ENCODE results near the gene ANKH.

ANKH gene

DNA sequence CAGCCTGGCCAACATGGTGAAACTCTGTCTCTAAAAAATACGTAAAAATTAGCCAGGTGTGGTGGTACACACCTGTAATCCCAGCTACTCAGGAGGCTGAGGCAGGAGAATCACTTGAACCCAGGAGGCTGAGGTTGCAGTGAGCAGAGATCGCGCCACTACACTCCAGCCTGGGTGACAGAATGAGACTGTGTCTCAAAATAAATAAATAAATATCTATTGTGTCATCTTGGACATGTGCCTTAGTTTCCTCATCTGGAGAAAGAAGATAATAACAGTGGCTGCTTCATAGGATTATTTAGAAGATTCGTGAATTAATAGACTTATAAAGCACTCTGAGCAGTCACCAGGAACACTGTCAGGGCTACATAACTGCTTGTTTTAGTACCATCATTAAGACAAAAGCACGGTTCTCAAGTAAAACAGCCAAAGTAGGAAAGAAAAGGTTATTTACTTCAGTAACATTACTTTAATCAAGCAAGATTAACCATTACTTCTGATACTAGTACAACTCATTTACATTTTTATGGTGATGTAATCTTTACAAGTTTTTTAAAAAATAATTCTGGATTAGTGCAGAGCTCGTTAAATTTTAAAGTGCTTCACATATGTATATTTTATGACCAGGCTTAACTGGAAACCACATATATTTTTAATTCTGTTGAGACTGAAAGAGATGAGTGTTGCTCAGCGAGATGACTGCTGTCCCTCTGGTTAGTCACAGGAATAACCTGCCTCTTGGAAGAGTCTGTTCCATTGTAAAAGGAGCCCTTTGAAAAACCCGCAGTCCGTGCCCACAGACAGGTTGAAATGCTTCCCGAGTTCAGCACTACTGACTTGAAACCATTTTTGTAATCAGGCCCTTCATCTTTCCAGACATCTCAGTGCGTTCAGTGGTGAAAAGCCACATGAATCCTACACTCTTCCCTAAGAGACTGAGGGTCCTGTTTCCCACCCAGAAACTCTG is 36.7 kb downstream of the ANKH start:
- Histone ChIP-seq H3K79me1 (ENCODE audit: low read length) (no peaks in the 10 kb centered on the region), H3K4me1 (ENCODE audit: control insufficient read depth in 1 of 2, insufficient read depth in 2 of 2, low read length in 2 of 2) (no peaks in the 10 kb centered on the region), H3K4ac (ENCODE audit: low read depth, low read length) (no peak overlapping the region), H3K9ac (ENCODE audit: low read length) (no peak overlapping the region), H4K8ac (ENCODE audit: low read depth, low read length) (no peak overlapping the region), H4K91ac (ENCODE audit: low read depth, low read length) (no peak overlapping the region), H2BK12ac (ENCODE audit: low read length) (no peak overlapping the region), H2AFZ (ENCODE audit: insufficient read depth, low read length, poor library complexity) (no peak overlapping the region), H3K14ac (ENCODE audit: low read length) (no peak overlapping the region), H2BK120ac (ENCODE audit: insufficient read depth, low read length, poor library complexity) (no peak overlapping the region), H2AK5ac (ENCODE audit: low read length) (no peak overlapping the region), H3K4me3 (ENCODE audit: low read depth, low read length) (no peak overlapping the region), H2BK5ac (ENCODE audit: low read depth, low read length, poor library complexity) (no peak overlapping the region), H3K9me3 (ENCODE audit: insufficient read depth, low read depth, low read length) (no peaks in the 10 kb centered on the region), H3K79me2 (ENCODE audit: control insufficient read depth, insufficient read depth, low read length, poor library complexity) (no peaks in the 10 kb centered on the region), H3K23ac (ENCODE audit: low read length) (no peak overlapping the region), H3K4me2 (ENCODE audit: low read length) (no peak overlapping the region), H3K36me3 (ENCODE audit: control insufficient read depth in 1 of 2, insufficient read depth in 2 of 2, low read length in 2 of 2) (no peaks in the 10 kb centered on the region), H3K27ac (ENCODE audit: low read depth, low read length) (no peak overlapping the region), H4K12ac (ENCODE audit: low read depth, low read length) (no peak overlapping the region), H3K27me3 (ENCODE audit: insufficient read depth, low read length) (no peaks in the 10 kb centered on the region), H3K18ac (ENCODE audit: low read length) (no peak overlapping the region)
- DNase-seq, result no peak
- WGBS (ENCODE audit: extremely low coverage, insufficient coverage, insufficient read length), result no CpG with 5 or more reads among the region's 11 CpGs

DNA sequence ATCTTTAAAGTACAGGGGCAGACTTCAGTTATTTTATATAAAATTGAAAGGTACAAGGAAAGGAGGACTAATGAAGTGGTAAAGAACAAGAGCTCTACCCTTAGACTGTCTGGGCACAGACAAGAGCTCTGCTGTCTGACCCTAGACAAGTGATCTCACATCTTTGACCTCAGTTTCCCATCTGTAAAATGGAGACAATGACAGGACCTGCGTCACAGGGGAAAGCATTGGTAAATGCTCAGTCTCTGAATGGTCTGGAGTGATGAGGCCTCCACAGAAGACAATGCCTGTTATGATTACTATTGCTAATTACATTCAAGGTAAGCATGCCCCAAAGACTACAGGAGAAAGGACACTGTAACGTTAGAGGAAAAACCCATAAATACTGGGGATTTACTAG is 37.5 kb downstream of the ANKH start:
- no peaks in the 10 kb centered on the region for H3K4me1 ChIP-seq (ENCODE audit: control insufficient read depth in 1 of 2, insufficient read depth in 2 of 2, low read length in 2 of 2)
- no peak overlapping the region for H4K8ac ChIP-seq (ENCODE audit: low read depth, low read length)
- no peak overlapping the region for H4K12ac ChIP-seq (ENCODE audit: low read depth, low read length)
- peak overlapping the region; percentile 49 for H3K23ac ChIP-seq (ENCODE audit: low read length)
- no peak overlapping the region for H2AFZ ChIP-seq (ENCODE audit: insufficient read depth, low read length, poor library complexity)
- H3K4me3 ChIP-seq (ENCODE audit: low read depth, low read length), result no peak overlapping the region
- WGBS (ENCODE audit: extremely low coverage, insufficient coverage, insufficient read length), result no CpG with 5 or more reads among the region's 2 CpGs
- H3K4ac ChIP-seq (ENCODE audit: low read depth, low read length), result no peak overlapping the region
- H3K9ac ChIP-seq (ENCODE audit: low read length), result no peak overlapping the region
- H3K79me1 ChIP-seq (ENCODE audit: low read length), result no peaks in the 10 kb centered on the region
- H2BK120ac ChIP-seq (ENCODE audit: insufficient read depth, low read length, poor library complexity), result no peak overlapping the region
- H3K27ac ChIP-seq (ENCODE audit: low read depth, low read length), result no peak overlapping the region
- no peak overlapping the region for H2BK5ac ChIP-seq (ENCODE audit: low read depth, low read length, poor library complexity)
- no peak overlapping the region for H2AK5ac ChIP-seq (ENCODE audit: low read length)
- no peak overlapping the region for H3K4me2 ChIP-seq (ENCODE audit: low read length)
- H2BK12ac ChIP-seq (ENCODE audit: low read length), result no peak overlapping the region
- no peaks in the 10 kb centered on the region for H3K79me2 ChIP-seq (ENCODE audit: control insufficient read depth, insufficient read depth, low read length, poor library complexity)
- no peaks in the 10 kb centered on the region for H3K9me3 ChIP-seq (ENCODE audit: insufficient read depth, low read depth, low read length)
- no peak for DNase-seq
- H3K27me3 ChIP-seq (ENCODE audit: insufficient read depth, low read length), result no peaks in the 10 kb centered on the region
- H4K91ac ChIP-seq (ENCODE audit: low read depth, low read length), result no peak overlapping the region
- H3K14ac ChIP-seq (ENCODE audit: low read length), result no peak overlapping the region
- H3K18ac ChIP-seq (ENCODE audit: low read length), result no peak overlapping the region
- H3K36me3 ChIP-seq (ENCODE audit: control insufficient read depth in 1 of 2, insufficient read depth in 2 of 2, low read length in 2 of 2), result no peaks in the 10 kb centered on the region

DNA sequence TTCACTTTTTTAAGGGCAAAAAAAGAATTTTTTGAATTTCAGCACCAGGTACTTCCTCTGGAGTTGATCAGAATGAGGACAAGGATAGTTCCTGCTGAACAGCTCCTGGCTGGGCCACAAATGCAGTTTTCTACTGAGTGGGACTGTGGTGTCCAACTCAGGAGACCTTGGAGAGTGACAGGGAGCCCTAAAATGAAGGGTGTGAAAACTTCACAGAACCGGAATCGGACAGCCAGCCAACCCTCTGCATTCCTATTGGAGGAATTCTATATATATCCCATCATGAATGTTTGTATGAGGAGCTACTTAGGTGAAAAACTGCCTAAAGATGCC is 40.6 kb downstream of the ANKH start:
- Histone ChIP-seq H2BK5ac (ENCODE audit: low read depth, low read length, poor library complexity) (no peak overlapping the region), H4K8ac (ENCODE audit: low read depth, low read length) (no peak overlapping the region), H2AK5ac (ENCODE audit: low read length) (no peak overlapping the region), H3K79me2 (ENCODE audit: control insufficient read depth, insufficient read depth, low read length, poor library complexity) (no peaks in the 10 kb centered on the region), H2BK12ac (ENCODE audit: low read length) (no peak overlapping the region), H3K4me3 (ENCODE audit: low read depth, low read length) (no peak overlapping the region), H3K18ac (ENCODE audit: low read length) (no peak overlapping the region), H2AFZ (ENCODE audit: insufficient read depth, low read length, poor library complexity) (no peak overlapping the region), H3K79me1 (ENCODE audit: low read length) (no peaks in the 10 kb centered on the region), H3K9ac (ENCODE audit: low read length) (no peak overlapping the region), H3K23ac (ENCODE audit: low read length) (no peak overlapping the region), H3K27ac (ENCODE audit: low read depth, low read length) (no peak overlapping the region), H3K9me3 (ENCODE audit: insufficient read depth, low read depth, low read length) (no peaks in the 10 kb centered on the region), H3K4ac (ENCODE audit: low read depth, low read length) (no peak overlapping the region), H4K91ac (ENCODE audit: low read depth, low read length) (no peak overlapping the region), H3K4me1 (ENCODE audit: control insufficient read depth in 1 of 2, insufficient read depth in 2 of 2, low read length in 2 of 2) (no peaks in the 10 kb centered on the region), H3K27me3 (ENCODE audit: insufficient read depth, low read length) (no peaks in the 10 kb centered on the region), H2BK120ac (ENCODE audit: insufficient read depth, low read length, poor library complexity) (no peak overlapping the region), H3K14ac (ENCODE audit: low read length) (no peak overlapping the region), H3K36me3 (ENCODE audit: control insufficient read depth in 1 of 2, insufficient read depth in 2 of 2, low read length in 2 of 2) (no peaks in the 10 kb centered on the region), H3K4me2 (ENCODE audit: low read length) (no peak overlapping the region), H4K12ac (ENCODE audit: low read depth, low read length) (no peak overlapping the region)
- DNase-seq, result no peak
- no CpG with 5 or more reads among the region's 2 CpGs for WGBS (ENCODE audit: extremely low coverage, insufficient coverage, insufficient read length)

DNA sequence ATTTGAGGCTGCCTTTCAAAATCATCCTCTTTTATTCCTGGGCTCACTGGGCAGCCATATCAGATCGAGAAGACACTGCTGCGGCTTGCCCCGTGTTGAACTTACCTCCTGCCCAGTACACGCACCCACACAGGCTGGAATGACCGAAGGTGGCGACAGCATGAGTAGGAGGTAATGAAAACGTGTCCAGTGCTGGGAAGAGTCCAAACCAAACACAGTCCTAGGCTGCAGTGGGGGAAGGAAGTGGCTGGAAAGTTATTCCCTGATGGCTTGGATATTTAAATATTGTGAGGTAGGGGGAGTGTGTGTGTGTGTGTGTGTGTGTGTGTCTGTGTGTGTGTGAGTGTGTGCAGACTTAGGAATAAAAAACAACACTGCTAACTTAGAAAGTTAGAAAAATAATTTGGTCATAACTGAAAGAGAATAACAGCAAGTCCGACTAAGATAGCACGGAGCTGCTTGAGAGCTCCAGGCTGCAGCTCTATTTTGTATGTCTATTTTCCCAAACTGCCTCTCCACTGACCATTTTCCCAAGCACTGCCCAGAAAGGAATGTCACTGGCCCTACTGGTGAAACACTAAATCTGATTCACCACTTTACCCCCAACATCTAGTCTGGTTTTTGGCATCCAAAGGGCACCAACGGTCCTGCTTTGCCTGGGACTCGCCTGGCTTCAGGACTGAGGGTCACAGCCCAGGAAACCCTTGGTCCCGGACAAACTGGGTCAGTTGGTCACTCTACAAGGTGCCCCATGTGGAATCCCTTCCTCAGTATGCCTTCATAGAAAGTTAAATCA is 41.2 kb downstream of the ANKH start:
- H2AFZ ChIP-seq (ENCODE audit: insufficient read depth, low read length, poor library complexity), result no peak overlapping the region
- H2AK5ac ChIP-seq (ENCODE audit: low read length), result no peak overlapping the region
- H4K8ac ChIP-seq (ENCODE audit: low read depth, low read length), result no peak overlapping the region
- no peaks in the 10 kb centered on the region for H3K4me1 ChIP-seq (ENCODE audit: control insufficient read depth in 1 of 2, insufficient read depth in 2 of 2, low read length in 2 of 2)
- no peak overlapping the region for H4K12ac ChIP-seq (ENCODE audit: low read depth, low read length)
- peak overlapping the region; percentile 11 for H3K9ac ChIP-seq (ENCODE audit: low read length)
- no peak overlapping the region for H3K18ac ChIP-seq (ENCODE audit: low read length)
- no peaks in the 10 kb centered on the region for H3K36me3 ChIP-seq (ENCODE audit: control insufficient read depth in 1 of 2, insufficient read depth in 2 of 2, low read length in 2 of 2)
- no peaks in the 10 kb centered on the region for H3K27me3 ChIP-seq (ENCODE audit: insufficient read depth, low read length)
- no peak overlapping the region for H2BK120ac ChIP-seq (ENCODE audit: insufficient read depth, low read length, poor library complexity)
- no CpG with 5 or more reads among the region's 12 CpGs for WGBS (ENCODE audit: extremely low coverage, insufficient coverage, insufficient read length)
- no peak overlapping the region for H3K4me3 ChIP-seq (ENCODE audit: low read depth, low read length)
- no peak overlapping the region for H3K14ac ChIP-seq (ENCODE audit: low read length)
- no peak overlapping the region for H3K27ac ChIP-seq (ENCODE audit: low read depth, low read length)
- H3K79me2 ChIP-seq (ENCODE audit: control insufficient read depth, insufficient read depth, low read length, poor library complexity), result no peaks in the 10 kb centered on the region
- H3K23ac ChIP-seq (ENCODE audit: low read length), result no peak overlapping the region
- H2BK5ac ChIP-seq (ENCODE audit: low read depth, low read length, poor library complexity), result no peak overlapping the region
- no peak overlapping the region for H4K91ac ChIP-seq (ENCODE audit: low read depth, low read length)
- H3K9me3 ChIP-seq (ENCODE audit: insufficient read depth, low read depth, low read length), result no peaks in the 10 kb centered on the region
- H3K4me2 ChIP-seq (ENCODE audit: low read length), result no peak overlapping the region
- no peak overlapping the region for H2BK12ac ChIP-seq (ENCODE audit: low read length)
- DNase-seq, result no peak
- no peak overlapping the region for H3K4ac ChIP-seq (ENCODE audit: low read depth, low read length)
- H3K79me1 ChIP-seq (ENCODE audit: low read length), result no peaks in the 10 kb centered on the region
